HG03354 (cell line): ENCODE results near the gene TBC1D8.

Source experiments
- ATAC-seq: cut with Tn5 transposase; IDR thresholded peaks from one replicate; pipeline ENCODE4 v1.9.1; 2021; ENCODE audit warnings: mild to moderate bottlenecking; ENCODE audit not compliant: unreplicated experiment, poor library complexity, severe bottlenecking

Gene TBC1D8

GRCh38 chr2:101011152-101011551 is 140.0 kb downstream of the TBC1D8 start:
- ATAC-seq: no peak

GRCh38 chr2:101007415-101008345 is 143.5 kb downstream of the TBC1D8 start:
- no peak for ATAC-seq

GRCh38 chr2:101006065-101006715 is 145.0 kb downstream of the TBC1D8 start:
- ATAC-seq: no peak

- ATAC-seq: no peak
Observed at GRCh38 chr2:101004620-101005325, 146.4 kb downstream of the TBC1D8 start.

DNA sequence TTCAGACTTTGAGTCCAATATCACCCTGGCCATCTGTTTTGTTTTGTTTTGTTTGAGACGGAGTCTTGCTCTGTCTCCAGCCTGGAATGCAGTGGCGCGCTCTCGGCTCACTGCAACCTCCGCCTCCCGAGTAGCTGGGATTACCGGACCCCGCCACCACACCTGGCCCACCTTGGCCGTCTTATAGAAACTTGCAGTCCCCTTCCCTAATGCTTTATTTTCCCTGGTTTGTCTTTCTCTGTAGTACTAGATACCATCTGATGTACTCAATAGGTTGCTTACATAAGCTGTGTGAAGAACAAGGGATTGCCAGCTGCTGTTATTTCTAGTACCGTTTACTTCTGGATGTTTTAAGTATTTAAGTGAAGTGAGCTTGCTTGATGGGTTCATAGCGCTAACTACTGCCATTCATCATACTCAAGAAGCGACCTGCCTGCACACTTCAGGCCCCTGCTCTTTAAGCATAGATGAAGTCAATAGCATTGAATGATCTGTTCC is 147.9 kb downstream of the TBC1D8 start:
- no peak for ATAC-seq

- ATAC-seq: peak; percentile 7
Observed at GRCh38 chr2:101002562-101003277, 148.5 kb downstream of the TBC1D8 start.

- peak; percentile 98 for ATAC-seq
Observed at GRCh38 chr2:101001691-101002561, 149.3 kb downstream of the TBC1D8 start, which contains the start of gene RPL31. TSS of gene RPL31 (plus strand) at chr2:101002289. CDS start at chr2:101002702, 413 bp downstream.

DNA sequence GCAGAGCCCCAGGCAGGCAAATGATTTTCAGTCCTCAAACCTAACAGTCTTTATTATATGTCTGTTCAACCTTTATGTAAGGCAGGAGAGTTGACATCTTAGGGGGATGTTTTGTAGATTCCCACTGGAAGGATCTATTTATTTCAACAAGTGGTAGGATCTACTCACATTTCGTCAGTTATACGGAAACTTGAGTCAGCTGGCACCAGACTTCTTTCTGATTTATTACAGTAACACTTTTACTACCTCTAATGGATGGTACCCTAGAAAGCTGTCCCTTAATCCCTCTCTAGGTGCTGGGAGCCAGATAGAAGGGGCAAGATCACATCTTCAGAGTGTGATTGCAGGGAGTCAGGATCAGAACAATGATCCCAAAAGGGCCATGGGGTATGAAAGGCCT is 151.2 kb downstream of the TBC1D8 start:
- ATAC-seq: no peak

DNA sequence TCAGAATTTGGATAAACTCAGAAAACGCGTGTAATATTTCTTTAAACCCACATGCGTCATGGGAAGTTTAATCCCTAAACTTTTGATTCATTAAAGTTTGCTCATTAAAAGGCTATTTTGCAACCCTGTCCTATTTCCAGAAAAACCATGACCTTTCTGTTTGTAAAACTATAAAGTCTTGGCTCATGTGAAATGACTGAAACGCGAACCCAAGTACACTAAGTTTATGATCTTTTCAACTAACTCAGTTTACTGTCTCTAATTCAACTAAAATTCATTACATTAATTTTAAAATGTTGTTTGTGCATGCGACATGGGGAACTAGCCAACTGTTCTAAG is 153.0 kb downstream of the TBC1D8 start:
- ATAC-seq: no peak

DNA sequence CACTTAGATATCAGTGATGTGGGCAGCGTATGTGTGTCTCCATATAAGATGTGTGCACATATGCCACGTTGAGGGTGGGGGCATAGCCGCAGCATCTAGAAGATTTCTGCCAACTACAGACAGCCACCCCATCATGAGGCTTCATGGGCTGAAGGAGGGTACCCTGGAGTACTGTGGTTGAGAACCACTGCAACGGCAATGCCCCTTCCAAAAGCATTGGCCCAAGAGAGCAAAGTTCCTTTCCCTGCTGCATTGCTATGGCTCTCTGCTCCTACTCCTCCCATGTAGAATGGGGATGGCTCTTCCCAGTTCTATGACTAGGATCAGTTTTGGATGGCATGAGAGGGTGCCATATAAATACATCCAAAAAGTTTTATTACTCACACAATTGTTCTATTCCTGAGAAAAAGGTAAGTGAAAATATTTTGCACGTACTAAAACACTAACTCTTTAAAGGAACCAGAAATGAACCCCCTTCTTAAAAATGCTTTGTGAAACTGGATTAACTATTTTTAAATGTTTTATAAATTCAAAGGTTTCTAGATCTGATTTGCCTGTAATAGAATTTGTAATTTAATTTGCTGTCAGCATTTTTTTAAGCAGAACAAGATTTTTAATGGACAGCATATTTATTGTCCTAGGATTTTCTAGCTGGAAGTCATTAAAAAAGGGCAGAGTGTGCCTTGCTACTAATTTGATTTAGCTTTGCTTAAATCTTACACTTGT is 153.5 kb downstream of the TBC1D8 start:
- no peak for ATAC-seq

GRCh38 chr2:100995309-100996075 is 155.7 kb downstream of the TBC1D8 start:
- no peak for ATAC-seq

- ATAC-seq: no peak
Observed at GRCh38 chr2:100993294-100993693, 157.9 kb downstream of the TBC1D8 start.

- ATAC-seq: no peak
Observed at GRCh38 chr2:100992262-100992661, 158.9 kb downstream of the TBC1D8 start.

DNA sequence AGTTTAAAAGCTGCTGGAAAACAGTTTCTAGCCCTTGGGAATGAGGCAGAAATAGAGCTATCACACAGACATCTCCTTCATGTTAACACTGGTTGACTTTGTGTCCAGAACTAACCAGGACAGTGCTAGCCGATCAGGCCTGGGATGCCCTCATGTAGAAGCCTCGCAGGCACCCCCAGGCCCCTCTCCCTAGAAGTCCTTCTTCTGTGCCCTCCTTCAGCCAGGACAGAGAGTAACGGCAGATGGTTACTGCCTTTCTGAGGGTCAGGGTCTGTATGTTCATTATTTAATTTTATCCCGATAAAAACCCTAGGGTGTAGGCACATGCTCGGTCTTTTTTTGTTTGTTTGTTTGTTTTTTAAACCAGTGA is 159.8 kb downstream of the TBC1D8 start:
- ATAC-seq: no peak

DNA sequence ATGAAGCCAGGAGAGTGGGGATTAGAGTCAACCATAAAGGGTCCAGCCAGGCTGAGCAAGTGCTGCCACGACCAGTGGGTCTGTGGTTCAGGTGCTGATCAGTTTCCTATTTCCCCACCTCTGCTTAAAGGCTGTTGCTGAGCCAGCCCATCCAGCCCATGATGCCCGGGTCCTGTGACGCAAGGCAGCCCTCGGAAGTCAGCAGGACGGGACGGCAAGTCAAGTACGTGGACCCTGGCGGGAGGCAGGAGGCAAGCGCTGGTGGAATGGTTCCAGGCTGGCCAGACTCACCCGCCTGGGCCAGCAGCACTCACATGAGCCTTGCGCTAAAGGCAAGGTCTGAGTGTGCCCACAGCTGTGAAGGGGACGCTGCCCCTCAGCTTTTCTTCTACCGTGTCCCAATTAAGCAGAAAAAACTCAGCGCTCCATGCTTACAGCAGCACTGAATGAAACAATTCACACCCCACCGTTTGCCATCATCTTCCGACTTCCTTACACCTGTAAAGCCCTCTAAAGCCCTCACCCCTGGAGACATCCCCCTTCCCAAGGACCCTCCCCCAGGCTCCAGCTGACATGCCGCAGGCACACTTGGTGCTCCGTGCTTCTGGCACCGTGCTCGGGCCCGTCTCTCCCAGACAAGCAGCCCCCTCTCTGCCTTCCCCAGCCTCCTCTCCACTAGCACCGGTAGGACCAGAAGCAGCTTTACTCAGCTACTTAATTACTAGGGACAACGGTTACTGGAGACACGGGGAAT is 160.4 kb downstream of the TBC1D8 start:
- ATAC-seq: no peak

DNA sequence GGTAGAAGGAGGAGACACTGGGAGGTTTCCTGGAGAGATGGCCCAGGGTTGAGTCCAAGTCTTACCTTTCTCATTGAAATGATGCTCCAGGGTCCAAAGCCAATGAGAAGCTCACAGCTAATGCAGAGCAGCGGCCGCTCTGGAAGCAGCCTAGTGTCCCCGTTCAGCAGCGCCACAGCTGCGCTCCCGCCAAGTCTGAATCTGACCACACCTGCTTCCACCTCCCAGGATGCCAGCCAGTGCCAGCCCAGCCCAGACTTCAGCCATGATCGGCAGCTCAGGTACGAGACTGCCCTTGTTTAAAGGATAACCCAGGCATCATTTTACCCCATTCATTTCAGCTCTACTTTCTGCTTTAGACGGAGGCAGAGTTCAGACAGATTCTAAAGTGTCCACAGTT is 161.0 kb downstream of the TBC1D8 start:
- no peak for ATAC-seq

GRCh38 chr2:100989666-100990065 is 161.5 kb downstream of the TBC1D8 start:
- no peak for ATAC-seq
